DND-41 (cell line): ENCODE measurements around the gene SMC1A.
"Not testable (repeated sequence)": the region's sequence is repeated elsewhere in the genome, so short reads cannot be mapped to it uniquely, and the experiment has no call there.

Experiments
- ATAC-seq: fragments of 200-7000 bp; cut with Tn5 transposase; 3 replicates; pipeline ENCODE4 v1.9.1; 2021; ENCODE audit warnings: low read depth; ENCODE audit not compliant: insufficient read depth
- DNase-seq: peaks from one replicate; pipeline ENCODE4 v3.0.0-alpha.2; 2020
- H2AFZ ChIP-seq: 2 replicates; pipeline ENCODE4 v1.6.0; 2012; ENCODE audit warnings: low read depth, low read length
- H3K27ac ChIP-seq: 2 replicates; pipeline ENCODE4 v1.5.1; 2012; ENCODE audit warnings: low read length, inconsistent platforms
- H3K27me3 ChIP-seq: fragments of 200-600 bp; sonication (generic); 2 replicates; pipeline ENCODE4 v1.6.0; 2012; ENCODE audit warnings: low read length, mild to moderate bottlenecking, inconsistent platforms; ENCODE audit not compliant: insufficient read depth, poor library complexity
- H3K36me3 ChIP-seq: 2 replicates; pipeline ENCODE4 v1.5.1; 2012; ENCODE audit warnings: low read length, inconsistent platforms; ENCODE audit not compliant: insufficient read depth
- H3K4me1 ChIP-seq: 2 replicates; pipeline ENCODE4 v1.5.1; 2012; ENCODE audit warnings: mild to moderate bottlenecking, low read length; ENCODE audit not compliant: insufficient read depth
- H3K4me2 ChIP-seq: 2 replicates; pipeline ENCODE4 v1.6.0; 2012; ENCODE audit warnings: mild to moderate bottlenecking, moderate library complexity, low read length, inconsistent platforms; ENCODE audit not compliant: insufficient read depth
- H3K4me3 ChIP-seq, 2 experiments: fragments of 200-600 bp in 1 of 2; shearing (Covaris generic) in 1 of 2; 2 replicates each; pipeline ENCODE4 v1.5.1; 2012 to 2016; ENCODE audit warnings: inconsistent platforms in 2 of 2, low read length in 2 of 2, mild to moderate bottlenecking in 2 of 2, low read depth in 1 of 2, moderate library complexity in 1 of 2
- H3K79me2 ChIP-seq: 2 replicates; pipeline ENCODE4 v1.6.0; 2012; ENCODE audit warnings: low read length, inconsistent platforms; ENCODE audit not compliant: insufficient read depth
- H3K9ac ChIP-seq: 2 replicates; pipeline ENCODE4 v1.6.0; 2012; ENCODE audit warnings: low read depth, mild to moderate bottlenecking, inconsistent platforms, low read length, moderate library complexity
- H3K9me3 ChIP-seq: 2 replicates; pipeline ENCODE4 v1.5.1; 2012; ENCODE audit warnings: low read length, moderate library complexity, mild to moderate bottlenecking, inconsistent platforms; ENCODE audit not compliant: insufficient read depth, severe bottlenecking
- H4K20me1 ChIP-seq: 2 replicates; pipeline ENCODE4 v1.6.0; 2012; ENCODE audit warnings: low read length; ENCODE audit not compliant: insufficient read depth
- CTCF ChIP-seq: IDR thresholded peaks from 2 replicates; pipeline ENCODE4 v1.5.1; 2012; ENCODE audit warnings: borderline replicate concordance, low read length, moderate library complexity, mild to moderate bottlenecking; ENCODE audit not compliant: poor library complexity, severe bottlenecking; ENCODE audit errors: extremely low read depth
- EZH2 ChIP-seq: IDR thresholded peaks from 3 replicates; pipeline ENCODE4 v1.6.1; 2012; ENCODE audit warnings: borderline replicate concordance, low read depth, mild to moderate bottlenecking, moderate library complexity, low read length, inconsistent platforms; ENCODE audit not compliant: severe bottlenecking

The SMC1A gene

DNA sequence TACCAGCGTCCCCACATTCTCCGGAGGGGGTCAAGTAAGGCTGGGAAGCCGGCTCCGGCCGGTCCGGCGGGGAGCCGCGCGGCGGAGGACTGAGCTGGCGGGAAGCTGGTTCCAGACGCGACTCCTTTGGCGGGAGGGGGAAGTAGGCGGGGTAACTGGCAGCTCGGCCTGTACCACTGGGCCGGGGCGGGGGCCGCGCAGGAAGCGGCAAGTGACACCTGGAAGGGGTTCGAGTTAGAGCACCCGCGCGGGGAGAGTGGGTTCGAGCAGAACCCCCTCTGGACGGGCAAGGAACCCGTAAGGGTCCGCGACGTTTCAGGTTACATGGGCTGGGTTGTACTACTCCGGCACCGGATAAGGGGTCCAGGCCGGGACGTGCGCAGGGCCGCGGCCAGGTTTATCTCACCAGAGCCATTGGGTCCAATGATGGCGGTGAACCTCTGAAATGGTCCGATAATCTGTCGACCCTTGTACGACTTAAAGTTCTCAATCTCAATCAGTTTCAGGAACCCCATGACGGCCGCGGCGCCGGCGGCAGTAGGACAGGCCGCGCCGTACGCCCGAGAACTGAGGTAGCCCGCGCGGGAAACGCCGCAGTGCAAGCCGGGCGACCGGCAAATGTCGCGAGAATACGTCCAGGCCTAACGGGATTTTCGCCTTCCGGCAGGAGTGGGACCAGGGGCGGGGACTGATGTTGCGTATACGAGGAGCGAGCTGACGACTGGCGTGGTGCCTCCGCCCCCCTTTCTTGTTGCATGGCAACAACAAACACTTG, at the start of gene SMC1A:
TSS of gene SMC1A (minus strand) at position 569 of the 775 bp plus-strand sequence. CDS start at position 515, 54 bp downstream.
- Histone ChIP-seq H3K79me2 (peaks cover 51% of the 10 kb centered on the region), H3K27me3 (no peaks in the 10 kb centered on the region), H3K36me3 (peaks cover 18% of the 10 kb centered on the region), H4K20me1 (peaks cover 39% of the 10 kb centered on the region), H3K27ac (peak within 1 kb of the TSS; percentile 96), H3K4me1 (peaks cover 32% of the 10 kb centered on the region), H3K9ac (peak within 1 kb of the TSS; percentile 92), H2AFZ (peak within 1 kb of the TSS; percentile 77), H3K4me2 (peak within 1 kb of the TSS; percentile 98), H3K4me3 (peak within 1 kb of the TSS; percentile 59 to 68), H3K9me3 (no peaks in the 10 kb centered on the region)
- ATAC-seq (peak; percentile 90), DNase-seq (peak; percentile 97)
- TF ChIP-seq CTCF (no peak), EZH2 (no peak)

- ATAC-seq (no peak), DNase-seq (no peak)
- Histone ChIP-seq H3K4me1 (no peaks in the 10 kb centered on the region), H3K9me3 (no peaks in the 10 kb centered on the region), H3K27me3 (no peaks in the 10 kb centered on the region), H4K20me1 (no peaks in the 10 kb centered on the region), H3K4me3 (no peak overlapping the region), H3K4me2 (no peak overlapping the region), H3K27ac (no peak overlapping the region), H2AFZ (no peak overlapping the region), H3K79me2 (no peaks in the 10 kb centered on the region), H3K36me3 (no peaks in the 10 kb centered on the region), H3K9ac (no peak overlapping the region)
- no peak for TF ChIP-seq EZH2
- TF ChIP-seq CTCF, result no peak
Measured at GRCh38 chrX:53471346-53471745, 48.9 kb upstream of the SMC1A start.

- not testable (repeated sequence) for H3K4me1 ChIP-seq, ATAC-seq, H3K9me3 ChIP-seq, H3K36me3 ChIP-seq, H2AFZ ChIP-seq, H4K20me1 ChIP-seq, H3K4me3 ChIP-seq, DNase-seq, H3K4me2 ChIP-seq, H3K9ac ChIP-seq, H3K79me2 ChIP-seq, H3K27ac ChIP-seq, H3K27me3 ChIP-seq
Measured at GRCh38 chrX:53468659-53469058, 46.2 kb upstream of the SMC1A start.

DNA sequence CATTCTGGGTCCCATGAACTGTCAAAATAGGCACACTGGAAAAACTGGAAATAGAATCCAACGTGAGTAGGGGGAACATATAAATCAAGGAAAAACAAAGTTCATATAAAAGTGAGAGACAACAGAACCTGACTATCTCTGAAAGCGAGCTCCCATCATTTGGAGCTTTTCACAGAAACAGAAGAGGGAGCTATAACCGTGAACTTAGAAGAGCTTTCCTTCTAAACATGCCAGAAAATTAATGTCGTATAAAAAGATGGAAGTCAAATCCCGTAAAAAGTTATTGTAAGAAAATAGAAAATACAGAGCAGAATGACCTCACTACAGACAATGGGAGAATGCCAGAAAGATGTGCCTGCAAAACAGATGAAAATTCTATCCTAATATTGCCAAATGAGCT, 35.6 kb upstream of the SMC1A start:
- H3K36me3 ChIP-seq, result no peaks in the 10 kb centered on the region
- H3K27me3 ChIP-seq, result no peaks in the 10 kb centered on the region
- H3K9ac ChIP-seq, result no peak overlapping the region
- DNase-seq, result no peak
- H3K4me3 ChIP-seq, result no peak overlapping the region
- no peaks in the 10 kb centered on the region for H4K20me1 ChIP-seq
- H3K27ac ChIP-seq, result no peak overlapping the region
- no peaks in the 10 kb centered on the region for H3K9me3 ChIP-seq
- no peak overlapping the region for H2AFZ ChIP-seq
- ATAC-seq, result no peak
- no peak for TF ChIP-seq EZH2
- TF ChIP-seq CTCF, result no peak
- no peaks in the 10 kb centered on the region for H3K4me1 ChIP-seq
- no peaks in the 10 kb centered on the region for H3K79me2 ChIP-seq
- H3K4me2 ChIP-seq, result no peak overlapping the region
